Ascending aorta (tissue), 2 donors: ENCODE data around the gene MXI1. TPM values are rescaled to one million over a fixed set of nuclear protein-coding genes. Genes with fewer than 3 reads are reported as not detected.

Experiments used
- DNase-seq, 2 donors: peaks; one replicate each; pipeline ENCODE4 v3.0.0-alpha.2; 2019; ENCODE audit warnings: low spot score in 2 of 2
- H3K27ac ChIP-seq, 2 donors: fragments of 200-600 bp; sonication (generic); one replicate each; pipeline ENCODE4 v1.5.1; 2016 to 2017; ENCODE audit warnings: mild to moderate bottlenecking in 1 of 2
- H3K27me3 ChIP-seq: fragments of 200-600 bp; sonication (generic); one replicate; pipeline ENCODE4 v1.5.1; 2017
- H3K36me3 ChIP-seq, 2 donors: fragments of 200-600 bp; sonication (generic); one replicate each; pipeline ENCODE4 v1.5.1; 2016
- H3K4me1 ChIP-seq, 2 donors: fragments of 200-600 bp; sonication (generic); one replicate each; pipeline ENCODE4 v1.5.1; 2016 to 2017; ENCODE audit warnings: mild to moderate bottlenecking in 1 of 2
- H3K4me3 ChIP-seq, 2 donors: fragments of 200-600 bp; sonication (generic); one replicate each; pipeline ENCODE4 v1.5.1; 2016 to 2017; ENCODE audit warnings: mild to moderate bottlenecking in 1 of 2
- H3K9me3 ChIP-seq, 2 donors: fragments of 200-600 bp; sonication (generic); one replicate each; pipeline ENCODE4 v1.5.1; 2016
- intact Hi-C: fragments of 100-400 bp; cut with DNase I; formaldehyde crosslinking; loops from one replicate; pipeline ENCODE4 v1.15.1; 2023
- total RNA-seq: library from RNA; depleted of rRNA; stranded (reverse); fragments of >200 nt; gene quantifications from one replicate; pipeline ENCODE4 v1.1.0, GENCODE V29; 2016
- TF ChIP-seq, protein P1 (sequence below), 3 experiments: fragments of 200-600 bp in 2 of 3; fragments of 450-650 bp in 1 of 3; sonication (generic) in 2 of 3; IDR thresholded peaks; one replicate each; pipeline ENCODE4 v1.5.1; 2016 to 2019; ENCODE audit warnings: antibody characterized with exemption in 3 of 3, mild to moderate bottlenecking in 1 of 3, moderate library complexity in 1 of 3

MXI1 gene
- total RNA-seq, 1 donor from 2014 or later = 95.0 TPM

DNA sequence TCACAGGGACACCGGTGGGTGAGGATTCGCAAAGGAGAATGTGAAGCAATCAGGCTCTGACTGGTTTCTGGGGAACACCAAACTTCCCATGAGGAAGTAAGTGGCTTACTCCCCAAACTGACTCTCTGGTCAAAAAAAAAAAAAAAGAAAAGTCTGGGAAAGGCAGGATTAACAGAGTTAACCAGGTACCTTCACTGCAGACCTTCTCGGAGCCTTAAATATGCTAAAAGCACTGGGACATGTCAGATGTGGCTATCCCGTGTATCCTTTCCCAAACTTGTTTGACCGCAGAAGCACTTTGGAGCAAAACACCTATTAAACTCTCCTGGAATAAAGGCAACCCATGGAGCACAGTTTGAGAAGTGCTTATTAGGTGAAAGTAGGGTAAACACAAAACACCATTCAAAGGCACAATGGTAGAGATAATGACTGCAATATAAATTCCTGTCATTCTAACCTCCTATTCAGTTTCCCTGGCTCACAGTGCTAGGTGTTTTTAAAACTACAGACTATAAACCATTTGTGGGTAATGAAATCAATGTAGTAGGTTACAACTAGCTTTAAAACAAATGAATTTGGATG is 44.1 kb upstream of the MXI1 start:
- no peak overlapping the region for H3K27ac ChIP-seq
- no peak for DNase-seq
- H3K36me3 ChIP-seq = no peaks in the 10 kb centered on the region
- peaks cover 0 to under 1% of the 10 kb centered on the region in 2 donors for H3K4me1 ChIP-seq
- no peak overlapping the region for H3K4me3 ChIP-seq
- TF ChIP-seq, protein P1, sequence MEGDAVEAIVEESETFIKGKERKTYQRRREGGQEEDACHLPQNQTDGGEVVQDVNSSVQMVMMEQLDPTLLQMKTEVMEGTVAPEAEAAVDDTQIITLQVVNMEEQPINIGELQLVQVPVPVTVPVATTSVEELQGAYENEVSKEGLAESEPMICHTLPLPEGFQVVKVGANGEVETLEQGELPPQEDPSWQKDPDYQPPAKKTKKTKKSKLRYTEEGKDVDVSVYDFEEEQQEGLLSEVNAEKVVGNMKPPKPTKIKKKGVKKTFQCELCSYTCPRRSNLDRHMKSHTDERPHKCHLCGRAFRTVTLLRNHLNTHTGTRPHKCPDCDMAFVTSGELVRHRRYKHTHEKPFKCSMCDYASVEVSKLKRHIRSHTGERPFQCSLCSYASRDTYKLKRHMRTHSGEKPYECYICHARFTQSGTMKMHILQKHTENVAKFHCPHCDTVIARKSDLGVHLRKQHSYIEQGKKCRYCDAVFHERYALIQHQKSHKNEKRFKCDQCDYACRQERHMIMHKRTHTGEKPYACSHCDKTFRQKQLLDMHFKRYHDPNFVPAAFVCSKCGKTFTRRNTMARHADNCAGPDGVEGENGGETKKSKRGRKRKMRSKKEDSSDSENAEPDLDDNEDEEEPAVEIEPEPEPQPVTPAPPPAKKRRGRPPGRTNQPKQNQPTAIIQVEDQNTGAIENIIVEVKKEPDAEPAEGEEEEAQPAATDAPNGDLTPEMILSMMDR (IDR thresholded peaks at IDR 0.05) = no peak
- H3K9me3 ChIP-seq = no peaks in the 10 kb centered on the region
- intact Hi-C loops = no loop called here
- H3K27me3 ChIP-seq = no peaks in the 10 kb centered on the region

DNA sequence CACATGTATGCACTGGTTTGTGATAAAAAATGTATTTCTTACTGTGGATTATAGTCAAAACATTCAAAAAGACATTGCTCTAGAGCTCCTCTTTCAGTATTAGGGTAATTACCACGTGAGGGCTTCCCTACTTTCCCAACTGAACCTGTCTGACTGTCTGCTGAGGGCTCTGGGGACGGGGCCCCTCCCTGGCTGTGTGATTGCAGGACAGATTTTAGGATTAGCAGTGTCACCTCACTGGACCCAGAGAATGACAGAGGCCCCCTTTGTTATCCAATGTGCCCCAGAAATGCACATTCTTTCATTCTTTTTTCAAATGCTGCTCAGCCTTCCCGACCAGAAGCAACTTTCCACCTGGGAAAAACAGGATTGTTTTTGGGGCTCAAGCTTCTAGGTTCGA is 43.6 kb upstream of the MXI1 start:
- intact Hi-C loops = no loop called here
- no peaks in the 10 kb centered on the region for H3K27me3 ChIP-seq
- DNase-seq = no peak

DNA sequence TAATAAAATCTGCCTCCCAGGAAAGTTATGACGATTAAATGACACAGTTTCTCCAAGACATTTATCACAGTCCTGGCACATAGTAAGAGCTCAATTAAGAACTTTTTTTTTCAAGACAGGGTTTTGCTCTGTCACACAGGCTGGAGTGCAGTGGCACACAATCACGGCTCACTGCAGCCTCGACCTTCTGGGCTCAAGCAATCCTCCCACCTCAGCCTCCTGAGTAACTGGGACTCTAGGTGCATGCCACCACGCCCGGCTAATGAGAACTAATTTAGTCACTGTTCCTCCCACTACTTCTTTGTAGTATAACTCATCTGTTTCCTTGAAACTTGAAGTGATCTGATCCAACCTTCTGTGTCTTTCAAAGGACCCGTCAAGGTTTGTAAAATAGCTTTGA is 42.2 kb upstream of the MXI1 start:
- TF ChIP-seq, protein P1 (IDR thresholded peaks at IDR 0.05) = no peak
- Histone ChIP-seq H3K36me3 (no peaks in the 10 kb centered on the region), H3K27me3 (no peaks in the 10 kb centered on the region), H3K27ac (no peak overlapping the region), H3K4me3 (no peak overlapping the region), H3K4me1 (peaks cover 0 to 7% of the 10 kb centered on the region in 2 donors), H3K9me3 (no peaks in the 10 kb centered on the region)
- DNase-seq = no peak
- intact Hi-C loops = no loop called here

More for the DNA sequence above, 43.6 kb upstream of the MXI1 start:
- Histone ChIP-seq H3K4me3 (no peak overlapping the region), H3K27ac (no peak overlapping the region), H3K9me3 (no peaks in the 10 kb centered on the region), H3K36me3 (no peaks in the 10 kb centered on the region), H3K4me1 (peaks cover 0 to 6% of the 10 kb centered on the region in 2 donors)
- TF ChIP-seq, protein P1 (IDR thresholded peaks at IDR 0.05) = no peak

DNA sequence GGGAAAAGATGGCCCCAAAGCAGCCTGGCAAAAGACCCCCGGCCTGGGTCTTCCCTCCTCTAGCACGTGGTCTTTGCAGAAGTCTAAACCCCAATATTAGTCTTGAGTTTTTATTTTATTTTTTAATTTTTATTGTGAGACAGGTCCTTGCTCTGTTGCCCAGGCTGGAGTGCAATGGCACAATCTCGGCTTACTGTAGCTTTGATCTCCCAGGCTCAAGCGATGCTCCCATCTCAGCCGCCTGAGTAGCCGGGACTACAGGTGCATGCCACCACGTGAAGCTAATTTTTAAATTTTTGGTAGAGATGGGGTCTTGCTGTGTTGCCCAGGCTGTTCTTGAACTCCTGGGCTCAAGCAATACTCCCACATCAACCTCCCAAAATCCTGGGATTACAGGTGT is 40.3 kb upstream of the MXI1 start:
- intact Hi-C loops = no loop called here
- no peaks in the 10 kb centered on the region for H3K27me3 ChIP-seq

DNA sequence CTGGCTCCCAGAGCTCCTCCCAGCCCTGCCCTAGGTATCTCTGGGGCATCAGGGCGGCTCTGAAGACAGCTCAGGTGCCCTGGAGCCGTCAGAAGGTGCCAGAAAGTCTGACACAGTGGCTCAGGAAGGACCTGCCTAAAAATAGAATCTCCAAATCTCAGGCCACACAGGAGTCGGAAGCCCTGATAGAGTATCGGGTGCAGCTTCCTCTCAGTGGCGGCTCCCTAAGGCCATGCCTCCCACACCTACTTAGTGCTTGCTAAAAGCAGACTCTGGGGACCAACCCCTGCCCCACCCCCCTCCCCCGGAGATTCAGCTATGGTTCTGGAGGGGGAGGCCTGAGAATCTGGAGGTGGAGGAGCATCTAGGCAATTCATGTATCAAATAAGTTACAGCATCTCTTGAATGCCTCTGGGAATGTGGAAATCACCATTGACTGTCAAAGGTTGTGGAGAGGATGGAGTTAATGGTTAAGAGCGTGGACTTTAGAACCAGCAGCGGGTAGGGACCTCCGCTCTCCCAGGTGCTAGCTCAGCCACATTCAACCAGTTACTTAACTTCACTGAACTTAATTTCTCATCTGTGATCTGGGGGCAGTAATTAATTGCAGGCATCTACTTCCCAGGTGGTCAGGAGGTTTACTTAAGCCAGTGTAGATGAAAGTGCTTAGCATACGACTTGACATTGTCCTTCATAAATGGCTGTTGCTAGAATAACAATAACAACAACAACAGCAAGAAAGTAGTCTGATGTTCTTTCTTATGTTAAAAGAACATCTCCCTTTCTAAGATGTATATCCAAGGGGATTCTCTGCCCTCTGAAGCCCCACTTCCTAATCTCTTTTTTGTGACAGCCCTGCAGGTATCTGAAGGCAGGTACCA is 38.6 kb upstream of the MXI1 start:
- Histone ChIP-seq H3K4me1 (peaks cover 0 to 9% of the 10 kb centered on the region in 2 donors), H3K9me3 (no peaks in the 10 kb centered on the region), H3K27ac (no peak overlapping the region), H3K4me3 (peak overlapping the region in 1 of 2 donors; percentile 10), H3K27me3 (no peaks in the 10 kb centered on the region), H3K36me3 (no peaks in the 10 kb centered on the region)
- TF ChIP-seq, protein P1 (IDR thresholded peaks at IDR 0.05) = no peak
- no peak for DNase-seq
- intact Hi-C loops = no loop called here

More for the DNA sequence above, 40.3 kb upstream of the MXI1 start:
- H3K9me3 ChIP-seq = no peaks in the 10 kb centered on the region
- no peaks in the 10 kb centered on the region for H3K36me3 ChIP-seq
- no peak overlapping the region for H3K27ac ChIP-seq
- no peak for DNase-seq
- TF ChIP-seq, protein P1 (IDR thresholded peaks at IDR 0.05) = no peak
- H3K4me1 ChIP-seq = peaks cover 0 to 9% of the 10 kb centered on the region in 2 donors
- no peak overlapping the region for H3K4me3 ChIP-seq
